HUES48 (cell line): ENCODE measurements around the gene ATG16L2.
A peak's percentile ranks its signal among the peaks of the same experiment; 100 is the strongest.
"Not testable (repeated sequence)": the region's sequence is repeated elsewhere in the genome, so short reads cannot be mapped to it uniquely, and the experiment has no call there.

ENCODE experiments used
- H3K27ac ChIP-seq: one replicate; pipeline ENCODE4 v1.7.0; 2013; ENCODE audit warnings: low read depth, low read length, inconsistent platforms
- H3K27me3 ChIP-seq: 2 replicates; pipeline ENCODE4 v1.6.1; 2013; ENCODE audit warnings: mild to moderate bottlenecking, low read length; ENCODE audit not compliant: control insufficient read depth, insufficient read depth
- H3K36me3 ChIP-seq: 2 replicates; pipeline ENCODE4 v1.6.1; 2013; ENCODE audit warnings: low read length; ENCODE audit not compliant: control insufficient read depth, insufficient read depth
- H3K4me1 ChIP-seq: 2 replicates; pipeline ENCODE4 v1.6.1; 2013; ENCODE audit warnings: mild to moderate bottlenecking, low read length; ENCODE audit not compliant: control insufficient read depth, insufficient read depth
- H3K4me3 ChIP-seq: 2 replicates; pipeline ENCODE4 v1.5.1; 2013; ENCODE audit warnings: mild to moderate bottlenecking, low read depth, low read length
- H3K9ac ChIP-seq: 2 replicates; pipeline ENCODE4 v1.6.1; 2013; ENCODE audit warnings: mild to moderate bottlenecking, low read depth, low read length, moderate library complexity
- H3K9me3 ChIP-seq: 2 replicates; pipeline ENCODE4 v1.6.1; 2013; ENCODE audit warnings: low read length; ENCODE audit not compliant: control insufficient read depth, insufficient read depth

Gene ATG16L2

DNA sequence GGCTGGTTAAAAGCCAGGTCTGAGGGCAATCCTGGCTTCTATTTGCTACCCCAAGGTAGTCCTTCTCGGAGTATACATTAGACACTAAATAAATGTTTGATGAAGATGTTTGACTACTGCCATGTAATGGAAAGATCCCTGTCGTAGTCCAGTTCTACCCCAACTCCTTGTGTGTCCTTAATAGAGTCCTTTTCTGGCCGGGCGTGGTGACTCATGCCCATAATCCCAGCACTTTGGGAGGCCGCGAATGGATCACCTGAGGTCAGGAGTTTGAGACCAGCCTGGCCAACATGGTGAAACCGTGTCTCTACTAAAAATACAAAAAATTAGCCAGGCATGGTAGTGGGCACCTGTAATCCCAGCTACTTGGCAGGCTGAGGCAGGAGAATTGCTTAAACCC, 23.0 kb upstream of the ATG16L2 start:
- H3K27me3 ChIP-seq, H3K9ac ChIP-seq, H3K27ac ChIP-seq, H3K4me3 ChIP-seq, H3K36me3 ChIP-seq, H3K9me3 ChIP-seq: not testable (repeated sequence)
- H3K4me1 ChIP-seq: peaks cover 12% of the 10 kb centered on the region

DNA sequence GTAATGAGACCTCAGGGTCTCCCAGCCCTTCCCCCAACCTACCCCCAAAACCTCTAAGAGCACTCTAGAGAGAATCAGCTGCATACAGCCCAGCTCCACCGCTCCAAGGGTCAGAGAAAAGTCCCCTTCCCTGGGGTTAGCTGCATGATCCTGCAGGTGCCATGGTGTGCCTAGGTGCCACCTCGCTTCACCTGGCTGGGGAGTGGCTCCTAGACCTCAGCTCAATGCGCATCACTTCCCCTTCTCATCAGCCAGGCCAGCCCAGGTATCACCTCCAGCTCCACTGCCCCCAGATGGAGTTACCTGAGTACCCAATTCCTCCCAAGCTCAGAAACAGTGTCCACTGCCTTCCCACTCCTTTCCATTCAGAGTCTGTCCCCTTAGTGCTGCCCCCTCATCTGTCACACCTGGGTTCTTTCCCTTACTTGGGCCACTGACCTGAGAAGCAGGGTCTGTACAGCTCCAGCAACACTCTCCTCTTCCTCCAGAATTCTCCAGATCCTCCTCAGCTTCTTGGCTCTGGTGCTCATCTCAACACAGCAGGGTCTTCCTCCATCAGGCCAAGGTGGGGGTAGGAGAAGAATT, 21.7 kb upstream of the ATG16L2 start:
- Histone ChIP-seq H3K9me3 (no peaks in the 10 kb centered on the region), H3K4me1 (peaks cover 8% of the 10 kb centered on the region), H3K9ac (no peak overlapping the region), H3K36me3 (no peaks in the 10 kb centered on the region), H3K27ac (no peak overlapping the region), H3K4me3 (no peak overlapping the region), H3K27me3 (no peaks in the 10 kb centered on the region)

DNA sequence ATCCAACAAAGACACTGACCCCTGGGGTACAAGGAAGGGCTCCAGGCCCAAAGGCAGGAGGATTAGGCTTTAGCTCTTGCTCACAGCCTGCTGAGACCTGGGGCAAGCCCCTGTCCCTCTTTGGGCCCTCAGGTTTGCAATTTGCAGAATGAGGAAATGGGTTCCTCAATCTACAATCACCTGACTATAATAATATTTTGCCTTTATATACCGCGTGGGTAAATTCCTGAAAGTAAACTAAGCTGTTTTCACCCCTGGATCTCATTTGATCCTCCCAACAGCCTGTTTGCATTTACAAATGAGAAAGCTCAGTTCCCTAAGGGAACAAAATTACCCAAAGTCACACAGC, 21.2 kb upstream of the ATG16L2 start:
- no peaks in the 10 kb centered on the region for H3K9me3 ChIP-seq
- H3K4me1 ChIP-seq: peaks cover 11% of the 10 kb centered on the region
- H3K4me3 ChIP-seq: peak overlapping the region; percentile 85
- H3K9ac ChIP-seq: no peak overlapping the region
- H3K27ac ChIP-seq: peak overlapping the region; percentile 88
- H3K27me3 ChIP-seq: no peaks in the 10 kb centered on the region
- no peaks in the 10 kb centered on the region for H3K36me3 ChIP-seq

DNA sequence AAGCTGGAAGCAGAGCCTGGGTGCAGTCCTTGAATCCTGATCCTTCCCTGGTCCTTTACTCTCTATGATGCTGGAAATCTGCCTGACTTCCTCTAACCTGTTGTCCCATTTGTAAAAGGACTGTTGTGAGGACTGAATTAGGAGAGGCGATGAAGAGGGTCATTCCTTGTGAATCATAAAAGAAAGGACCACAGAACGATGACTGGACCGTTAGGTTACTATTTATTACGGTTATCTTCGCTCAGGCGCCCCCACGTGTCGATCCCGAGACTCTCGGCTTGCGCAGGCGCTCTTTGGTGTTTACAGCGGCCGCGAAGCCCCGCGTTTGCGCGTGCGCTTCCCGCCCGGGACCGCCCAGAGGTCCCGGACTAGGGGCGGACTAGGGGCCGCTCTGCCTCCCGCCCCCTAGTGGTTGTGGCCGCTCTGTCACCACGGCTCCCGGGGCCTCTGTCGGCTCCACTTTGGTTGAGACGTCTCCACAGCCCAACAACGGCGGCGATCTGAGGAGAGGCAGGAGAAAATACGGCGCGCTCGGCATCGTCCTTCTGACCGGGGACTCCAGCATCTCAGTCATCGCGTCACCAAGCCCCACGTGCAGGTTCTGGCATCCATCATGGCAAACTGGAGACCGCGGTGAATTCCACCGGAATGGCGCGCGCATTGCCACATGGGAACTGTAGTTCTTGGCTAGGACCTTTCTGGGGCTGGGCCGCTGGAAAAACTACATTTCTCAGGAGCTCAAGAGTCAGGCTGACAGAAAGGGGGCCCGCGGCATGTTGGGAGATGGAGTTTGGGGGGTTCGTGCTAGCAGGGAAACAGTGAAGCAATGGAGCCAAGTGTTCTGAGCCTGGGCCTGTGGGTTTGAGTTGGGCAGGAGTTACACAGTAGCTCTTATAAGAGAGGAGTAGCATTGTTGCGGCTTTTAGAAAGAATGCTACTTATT, 20.5 kb upstream of the ATG16L2 start, which contains the start of gene STARD10:
TSS of gene STARD10 (minus strand) at position 623 of the 943 bp plus-strand sequence. CDS start 12,866 bp downstream, outside the sequence.
- H3K36me3 ChIP-seq: no peaks in the 10 kb centered on the region
- H3K4me3 ChIP-seq: peak within 1 kb of the TSS; percentile 85
- no peaks in the 10 kb centered on the region for H3K9me3 ChIP-seq
- peak within 1 kb of the TSS; percentile 77 for H3K9ac ChIP-seq
- H3K27ac ChIP-seq: peak within 1 kb of the TSS; percentile 88
- H3K4me1 ChIP-seq: peaks cover 17% of the 10 kb centered on the region
- no peaks in the 10 kb centered on the region for H3K27me3 ChIP-seq

DNA sequence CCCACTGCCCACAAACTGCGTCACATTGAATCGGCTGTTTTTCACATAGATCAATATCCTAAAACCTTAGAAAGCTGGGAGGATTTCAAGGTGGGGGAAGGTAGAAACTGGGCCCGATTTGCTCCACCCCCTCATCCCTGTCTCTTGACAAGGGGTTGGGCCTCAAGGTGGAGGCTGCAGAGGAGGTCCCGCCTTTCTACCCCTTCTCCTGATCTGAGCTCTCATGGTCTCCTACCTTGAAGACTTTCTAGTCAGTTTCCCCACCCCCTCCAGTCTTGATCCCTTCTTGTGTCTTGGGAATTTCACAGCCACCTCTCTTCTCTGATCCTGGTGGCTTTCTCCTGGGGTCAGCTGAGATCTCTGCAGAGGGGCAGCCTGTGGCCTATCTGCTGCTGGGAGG, 15.8 kb upstream of the ATG16L2 start:
- Histone ChIP-seq H3K27me3 (no peaks in the 10 kb centered on the region), H3K4me1 (peaks cover 12% of the 10 kb centered on the region), H3K9ac (no peak overlapping the region), H3K27ac (peak overlapping the region; percentile 66), H3K4me3 (no peak overlapping the region), H3K9me3 (no peaks in the 10 kb centered on the region), H3K36me3 (no peaks in the 10 kb centered on the region)

DNA sequence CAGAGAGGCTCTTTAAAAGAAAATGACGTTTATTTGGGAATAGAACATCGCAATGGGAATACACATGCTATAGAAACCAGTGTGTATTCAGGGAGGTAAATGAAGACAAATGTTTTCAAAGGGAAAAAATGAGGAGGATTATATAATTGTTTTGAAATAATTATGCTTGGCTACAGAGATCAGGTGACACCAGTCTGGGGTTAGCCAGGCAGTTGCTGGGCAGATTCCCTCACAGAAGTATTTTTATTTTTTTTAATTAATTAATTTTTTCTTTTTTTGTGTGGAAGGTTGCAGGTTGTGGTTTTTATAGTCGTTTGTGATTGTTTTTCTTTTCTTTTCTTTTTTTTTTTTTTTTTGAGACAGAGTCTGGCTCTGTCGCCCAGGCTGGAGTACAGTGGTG, 14.8 kb upstream of the ATG16L2 start:
- H3K9ac ChIP-seq: no peak overlapping the region
- H3K36me3 ChIP-seq: no peaks in the 10 kb centered on the region
- H3K4me3 ChIP-seq: no peak overlapping the region
- no peaks in the 10 kb centered on the region for H3K9me3 ChIP-seq
- no peaks in the 10 kb centered on the region for H3K27me3 ChIP-seq
- H3K4me1 ChIP-seq: peaks cover 11% of the 10 kb centered on the region; the same call in 1 of the 2 replicates
- no peak overlapping the region for H3K27ac ChIP-seq

DNA sequence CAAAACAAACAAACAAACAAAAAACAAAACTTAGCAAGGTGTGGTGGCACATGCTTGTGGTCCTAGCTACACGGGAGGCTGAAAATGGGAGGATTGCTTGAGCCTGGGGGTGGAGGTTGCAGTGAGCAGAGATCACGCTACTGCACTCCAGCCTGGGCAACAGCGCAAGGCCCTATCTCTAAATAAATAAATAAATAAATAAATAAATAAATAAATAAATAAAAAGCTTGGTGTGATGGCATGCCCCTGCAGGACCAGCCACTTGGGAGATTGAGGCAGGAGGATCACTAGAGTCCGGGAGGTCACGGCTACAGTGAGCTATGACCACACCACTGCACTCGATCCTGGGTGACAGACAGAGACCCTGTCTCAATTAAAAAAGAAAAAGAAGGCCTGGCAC, 11.4 kb upstream of the ATG16L2 start:
- Histone ChIP-seq H3K27ac (no peak overlapping the region), H3K27me3 (no peaks in the 10 kb centered on the region), H3K9me3 (no peaks in the 10 kb centered on the region), H3K9ac (no peak overlapping the region), H3K4me3 (no peak overlapping the region), H3K4me1 (peaks cover 10% of the 10 kb centered on the region; the same call in 1 of the 2 replicates), H3K36me3 (no peaks in the 10 kb centered on the region)

DNA sequence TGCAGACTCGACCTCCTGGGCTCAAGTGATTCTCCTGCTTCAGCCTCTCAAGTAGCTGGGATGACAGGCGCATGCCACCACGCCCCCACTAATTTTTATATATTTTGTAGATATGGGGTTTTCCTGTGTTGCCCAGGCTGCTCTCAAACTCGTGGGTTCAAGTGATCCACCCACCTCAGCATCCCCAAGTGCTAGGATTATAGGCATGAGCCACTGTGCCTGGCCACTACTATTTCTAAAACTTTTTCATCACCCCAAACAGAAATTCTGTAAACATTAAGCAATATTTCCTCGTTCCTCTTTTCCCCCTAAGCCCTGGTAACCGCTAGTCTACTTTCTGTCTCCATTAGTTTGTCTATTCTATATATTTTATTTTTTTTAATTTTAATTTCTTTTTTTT, 9.0 kb upstream of the ATG16L2 start:
- H3K9ac ChIP-seq: no peak overlapping the region
- no peak overlapping the region for H3K4me3 ChIP-seq
- no peak overlapping the region for H3K27ac ChIP-seq
- peaks cover 4% of the 10 kb centered on the region; the same call in 1 of the 2 replicates for H3K36me3 ChIP-seq
- no peaks in the 10 kb centered on the region for H3K4me1 ChIP-seq
- no peaks in the 10 kb centered on the region for H3K9me3 ChIP-seq
- no peaks in the 10 kb centered on the region for H3K27me3 ChIP-seq

DNA sequence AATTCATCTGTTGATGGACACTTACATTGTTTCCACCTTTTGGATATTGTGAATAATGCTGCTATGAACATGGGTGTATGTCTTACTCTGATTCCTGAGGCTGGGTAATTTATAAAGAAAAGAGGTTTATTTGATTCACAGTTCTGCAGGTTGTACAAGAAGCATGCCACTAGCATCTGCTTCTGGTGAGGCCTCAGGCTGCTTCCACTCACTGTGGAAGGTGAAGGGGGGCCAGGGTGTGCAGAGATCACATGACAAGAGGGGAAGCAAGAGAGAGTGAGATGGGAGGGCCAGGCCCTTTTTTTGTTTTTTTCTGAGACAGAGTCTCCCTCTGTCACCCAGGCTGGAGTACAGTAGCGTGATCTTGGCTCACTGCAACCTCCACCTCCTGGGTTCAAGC, 7.8 kb upstream of the ATG16L2 start:
- not testable (repeated sequence) for H3K9me3 ChIP-seq, H3K9ac ChIP-seq, H3K36me3 ChIP-seq, H3K4me1 ChIP-seq, H3K4me3 ChIP-seq, H3K27ac ChIP-seq, H3K27me3 ChIP-seq

DNA sequence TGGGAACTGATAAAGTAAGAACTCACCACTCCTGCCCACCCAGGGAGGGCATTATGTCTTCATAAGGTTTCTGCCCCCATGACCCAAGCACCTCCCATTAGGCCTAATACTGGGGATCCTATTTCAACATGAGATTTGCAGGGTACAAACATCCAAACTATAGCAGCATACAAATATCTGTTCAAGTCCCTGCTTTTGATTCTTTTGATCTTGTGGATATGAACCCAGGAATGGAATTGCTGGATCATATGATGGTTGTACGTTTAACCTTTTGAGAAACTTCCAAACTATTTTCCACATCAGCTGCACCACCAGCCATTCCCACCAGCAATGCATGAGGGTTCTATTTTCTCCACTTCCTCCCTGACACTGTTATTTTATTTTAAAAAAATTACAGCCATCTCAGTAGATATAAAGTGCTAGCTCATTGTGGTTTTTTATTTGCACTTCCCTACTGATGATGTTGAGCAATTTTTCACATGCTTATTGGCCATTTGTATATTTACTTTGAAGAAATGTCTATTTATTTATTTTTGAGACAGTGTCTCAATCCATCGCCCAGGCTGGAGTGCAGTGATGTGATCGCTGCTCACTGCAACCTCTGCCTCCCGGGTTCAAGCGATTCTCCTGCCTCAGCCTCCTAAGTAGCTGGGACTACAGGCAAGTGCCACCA, 7.1 kb upstream of the ATG16L2 start:
- H3K36me3 ChIP-seq: peaks cover 4% of the 10 kb centered on the region; the same call in 1 of the 2 replicates
- no peak overlapping the region for H3K4me3 ChIP-seq
- H3K27me3 ChIP-seq: no peaks in the 10 kb centered on the region
- no peak overlapping the region for H3K9ac ChIP-seq
- no peaks in the 10 kb centered on the region for H3K9me3 ChIP-seq
- no peak overlapping the region for H3K27ac ChIP-seq
- H3K4me1 ChIP-seq: no peaks in the 10 kb centered on the region

DNA sequence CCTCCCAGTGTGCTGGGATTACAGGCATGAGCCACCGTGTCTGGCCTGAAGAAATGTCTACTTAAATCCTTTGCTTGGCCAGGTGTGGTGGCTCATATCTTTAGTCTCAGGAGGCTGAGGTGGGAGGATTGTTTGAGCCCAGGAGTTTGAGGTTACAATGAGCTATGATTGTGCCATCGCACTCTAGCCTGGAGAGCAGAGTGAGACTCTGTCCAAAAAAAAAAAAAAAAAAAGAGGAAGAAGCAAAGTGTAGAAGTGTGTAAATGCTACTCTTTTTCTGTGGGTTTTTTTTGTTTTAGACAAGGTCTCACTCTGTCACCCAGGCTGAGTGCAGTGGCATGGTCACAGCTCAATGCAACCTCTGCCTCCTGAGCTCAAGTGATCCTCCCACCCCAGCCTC, 6.4 kb upstream of the ATG16L2 start:
- Histone ChIP-seq H3K9ac (no peak overlapping the region), H3K4me1 (no peaks in the 10 kb centered on the region), H3K4me3 (no peak overlapping the region), H3K36me3 (peaks cover 4% of the 10 kb centered on the region; the same call in 1 of the 2 replicates), H3K9me3 (no peaks in the 10 kb centered on the region), H3K27me3 (no peaks in the 10 kb centered on the region), H3K27ac (no peak overlapping the region)
